ENCODE measurements around the gene TEX2. TPM values are rescaled to one million over a fixed set of nuclear protein-coding genes. Genes with fewer than 3 reads are reported as not detected.

The TEX2 gene
- total RNA-seq, 6 donors from 2014 or later, result 42.3 to 96.1 (median 53.4) TPM

GRCh38 chr17:64196601-64197000, 66.5 kb downstream of the TEX2 start:
- ATAC-seq (ENCODE audit: low FRiP score in 2 of 2), result no peak
- peaks cover 0 to 11% (median 2%) of the 10 kb centered on the region in 4 donors for H3K4me1 ChIP-seq
- no peaks in the 10 kb centered on the region for H3K27me3 ChIP-seq
- H3K4me3 ChIP-seq, result no peak overlapping the region
- no peak for DNase-seq
- H3K36me3 ChIP-seq, result peaks cover 0 to 24% (median 0%) of the 10 kb centered on the region in 4 donors
- H3K9me3 ChIP-seq, result peaks cover 0 to 3% (median 0%) of the 10 kb centered on the region in 4 donors
- WGBS, 2 donors, result 92 to 95% methylated on average over 4 of the region's 4 CpGs
- TF ChIP-seq POLR2AphosphoS5 (IDR thresholded peaks at IDR 0.05) (no peak), EP300 (IDR thresholded peaks at IDR 0.05) (no peak), POLR2A (IDR thresholded peaks at IDR 0.05) (no peak), CTCF (IDR thresholded peaks at IDR 0.05) (no peak)
- H3K27ac ChIP-seq, result no peak overlapping the region

- no peaks in the 10 kb centered on the region for H3K27me3 ChIP-seq
- TF ChIP-seq CTCF (IDR thresholded peaks at IDR 0.05) (no peak), POLR2A (IDR thresholded peaks at IDR 0.05) (no peak), POLR2AphosphoS5 (IDR thresholded peaks at IDR 0.05) (no peak), EP300 (IDR thresholded peaks at IDR 0.05) (no peak)
- peaks cover 0 to 27% (median 0%) of the 10 kb centered on the region in 4 donors for H3K36me3 ChIP-seq
- no peak for ATAC-seq (ENCODE audit: low FRiP score in 2 of 2)
- peaks cover 0 to 5% (median 2%) of the 10 kb centered on the region in 4 donors for H3K4me1 ChIP-seq
- H3K4me3 ChIP-seq, result no peak overlapping the region
- H3K9me3 ChIP-seq, result peaks cover 0 to 3% (median 0%) of the 10 kb centered on the region in 4 donors
- WGBS, 2 donors, result 90 to 93% methylated on average over 9 of the region's 9 CpGs
- no peak for DNase-seq
- H3K27ac ChIP-seq, result no peak overlapping the region
Measured at GRCh38 chr17:64193561-64193960, 69.5 kb downstream of the TEX2 start.

- TF ChIP-seq POLR2A (IDR thresholded peaks at IDR 0.05) (no peak), EP300 (IDR thresholded peaks at IDR 0.05) (no peak), POLR2AphosphoS5 (IDR thresholded peaks at IDR 0.05) (no peak), CTCF (IDR thresholded peaks at IDR 0.05) (no peak)
- no peak for ATAC-seq (ENCODE audit: low FRiP score in 2 of 2)
- Histone ChIP-seq H3K27me3 (no peaks in the 10 kb centered on the region), H3K9me3 (peaks cover 0 to 2% (median 0%) of the 10 kb centered on the region in 4 donors), H3K4me3 (no peak overlapping the region), H3K4me1 (peaks cover 0 to 5% (median 2%) of the 10 kb centered on the region in 4 donors), H3K36me3 (peaks cover 0 to 34% (median 6%) of the 10 kb centered on the region in 4 donors), H3K27ac (no peak overlapping the region)
- DNase-seq, result no peak
- 67 to 74% methylated on average over 3 of the region's 3 CpGs for WGBS, 2 donors
Measured at GRCh38 chr17:64192589-64192988, 70.5 kb downstream of the TEX2 start.

GRCh38 chr17:64190472-64190871, 72.6 kb downstream of the TEX2 start:
- Histone ChIP-seq H3K4me1 (peaks cover 1 to 11% (median 9%) of the 10 kb centered on the region in 4 donors), H3K4me3 (no peak overlapping the region), H3K27me3 (no peaks in the 10 kb centered on the region), H3K9me3 (no peaks in the 10 kb centered on the region), H3K27ac (peak overlapping the region in 2 of 4 donors; percentile 11 to 17), H3K36me3 (peaks cover 0 to 45% (median 7%) of the 10 kb centered on the region in 4 donors)
- WGBS, 2 donors, result 57% methylated on average over 4 to 6 of the region's 6 CpGs
- TF ChIP-seq POLR2AphosphoS5 (IDR thresholded peaks at IDR 0.05) (peak in 1 of 2 donors; percentile 14), EP300 (IDR thresholded peaks at IDR 0.05) (no peak), POLR2A (IDR thresholded peaks at IDR 0.05) (no peak), CTCF (IDR thresholded peaks at IDR 0.05) (no peak)
- DNase-seq, result no peak
- no peak for ATAC-seq (ENCODE audit: low FRiP score in 2 of 2)

- ATAC-seq (ENCODE audit: low FRiP score in 2 of 2), result no peak
- TF ChIP-seq CTCF (IDR thresholded peaks at IDR 0.05), result no peak
- no peak for TF ChIP-seq POLR2AphosphoS5 (IDR thresholded peaks at IDR 0.05)
- no peak for TF ChIP-seq POLR2A (IDR thresholded peaks at IDR 0.05)
- TF ChIP-seq EP300 (IDR thresholded peaks at IDR 0.05), result no peak
Measured at GRCh38 chr17:64188088-64188487, 75.0 kb downstream of the TEX2 start.

More at GRCh38 chr17:64188088-64188487, 75.0 kb downstream of the TEX2 start:
- peak in 1 of 2 donors; percentile 36 for DNase-seq
- H3K27me3 ChIP-seq, result no peaks in the 10 kb centered on the region
- peaks cover 0 to 32% (median 7%) of the 10 kb centered on the region in 4 donors for H3K36me3 ChIP-seq
- H3K9me3 ChIP-seq, result no peaks in the 10 kb centered on the region
- peaks cover 5 to 24% (median 16%) of the 10 kb centered on the region in 4 donors for H3K4me1 ChIP-seq
- no peak overlapping the region for H3K4me3 ChIP-seq
- H3K27ac ChIP-seq, result no peak overlapping the region
- WGBS, 2 donors, result 95 to 97% methylated on average over 15 of the region's 15 CpGs
